Measurements from ENCODE around the gene GHR. TPM values are rescaled to one million over a fixed set of nuclear protein-coding genes. Genes with fewer than 3 reads are reported as not detected.

Gene GHR
- total and polyA plus RNA-seq, 2 donors from 2014 or later = 3.7 to 6.5 TPM

- H3K9ac ChIP-seq (ENCODE audit: low read length in 3 of 3) = no peak overlapping the region
- DNase-seq = peak in 3 of 5 donors; percentile 21 to 39 (median 35)
- H3K27me3 ChIP-seq (ENCODE audit: control insufficient read depth, insufficient read depth, low read length) = no peaks in the 10 kb centered on the region
- H3K36me3 ChIP-seq (ENCODE audit: control insufficient read depth in 2 of 3, insufficient read depth in 3 of 3, low read length in 3 of 3) = no peaks in the 10 kb centered on the region
- H3K9me3 ChIP-seq (ENCODE audit: control insufficient read depth in 2 of 3, insufficient read depth in 1 of 3, low read length in 3 of 3) = no peaks in the 10 kb centered on the region
- no peak for FAIRE-seq
- no peak overlapping the region for H3K4me3 ChIP-seq (ENCODE audit: low read length in 3 of 3)
- TF ChIP-seq CTCF (IDR thresholded peaks at IDR 0.05; ENCODE audit: borderline replicate concordance, extremely low read depth, insufficient read depth) = no peak
- intact Hi-C loops (cut with DNase I) = no loop called here
- H3K4me1 ChIP-seq (ENCODE audit: control insufficient read depth in 2 of 3, insufficient read depth in 2 of 3, low read depth in 1 of 3, low read length in 3 of 3) = peaks cover 0 to 11% (median 0%) of the 10 kb centered on the region in 3 donors
- no peak overlapping the region for H3K27ac ChIP-seq (ENCODE audit: low read depth in 2 of 2, low read length in 2 of 2)
These were observed 172.4 kb downstream of the GHR start for GRCh38 chr5:42595597-42595996.

GRCh38 chr5:42596817-42597216 is 173.6 kb downstream of the GHR start:
- intact Hi-C loops (cut with DNase I) = no loop called here

GRCh38 chr5:42597318-42597937 is 174.2 kb downstream of the GHR start:
- Histone ChIP-seq H3K4me1 (ENCODE audit: control insufficient read depth in 2 of 3, insufficient read depth in 2 of 3, low read depth in 1 of 3, low read length in 3 of 3) (peaks cover 0 to 4% (median 0%) of the 10 kb centered on the region in 3 donors), H3K9ac (ENCODE audit: low read length in 3 of 3) (no peak overlapping the region), H3K27ac (ENCODE audit: low read depth in 2 of 2, low read length in 2 of 2) (no peak overlapping the region), H3K36me3 (ENCODE audit: control insufficient read depth in 2 of 3, insufficient read depth in 3 of 3, low read length in 3 of 3) (no peaks in the 10 kb centered on the region), H3K9me3 (ENCODE audit: control insufficient read depth in 2 of 3, insufficient read depth in 1 of 3, low read length in 3 of 3) (no peaks in the 10 kb centered on the region), H3K4me3 (ENCODE audit: low read length in 3 of 3) (no peak overlapping the region), H3K27me3 (ENCODE audit: control insufficient read depth, insufficient read depth, low read length) (no peaks in the 10 kb centered on the region)
- FAIRE-seq (no peak), DNase-seq (no peak)
- intact Hi-C loops (cut with DNase I) = no loop called here
- no peak for TF ChIP-seq CTCF (IDR thresholded peaks at IDR 0.05; ENCODE audit: borderline replicate concordance, extremely low read depth, insufficient read depth)

More at GRCh38 chr5:42596817-42597216, 173.6 kb downstream of the GHR start:
- Histone ChIP-seq H3K27ac (ENCODE audit: low read depth in 2 of 2, low read length in 2 of 2) (no peak overlapping the region), H3K36me3 (ENCODE audit: control insufficient read depth in 2 of 3, insufficient read depth in 3 of 3, low read length in 3 of 3) (no peaks in the 10 kb centered on the region), H3K4me1 (ENCODE audit: control insufficient read depth in 2 of 3, insufficient read depth in 2 of 3, low read depth in 1 of 3, low read length in 3 of 3) (peaks cover 0 to 4% (median 0%) of the 10 kb centered on the region in 3 donors), H3K9ac (ENCODE audit: low read length in 3 of 3) (no peak overlapping the region), H3K27me3 (ENCODE audit: control insufficient read depth, insufficient read depth, low read length) (no peaks in the 10 kb centered on the region), H3K9me3 (ENCODE audit: control insufficient read depth in 2 of 3, insufficient read depth in 1 of 3, low read length in 3 of 3) (no peaks in the 10 kb centered on the region), H3K4me3 (ENCODE audit: low read length in 3 of 3) (no peak overlapping the region)
- TF ChIP-seq CTCF (IDR thresholded peaks at IDR 0.05; ENCODE audit: borderline replicate concordance, extremely low read depth, insufficient read depth) = no peak
- no peak for DNase-seq
- no peak for FAIRE-seq

GRCh38 chr5:42598311-42598710 is 175.1 kb downstream of the GHR start:
- no peak for FAIRE-seq

More at GRCh38 chr5:42598311-42598710, 175.1 kb downstream of the GHR start:
- H3K4me1 ChIP-seq (ENCODE audit: control insufficient read depth in 2 of 3, insufficient read depth in 2 of 3, low read depth in 1 of 3, low read length in 3 of 3) = peaks cover 0 to 4% (median 0%) of the 10 kb centered on the region in 3 donors
- no peak overlapping the region for H3K4me3 ChIP-seq (ENCODE audit: low read length in 3 of 3)
- H3K27ac ChIP-seq (ENCODE audit: low read depth in 2 of 2, low read length in 2 of 2) = no peak overlapping the region
- H3K27me3 ChIP-seq (ENCODE audit: control insufficient read depth, insufficient read depth, low read length) = no peaks in the 10 kb centered on the region
- intact Hi-C loops (cut with DNase I) = no loop called here
- TF ChIP-seq CTCF (IDR thresholded peaks at IDR 0.05; ENCODE audit: borderline replicate concordance, extremely low read depth, insufficient read depth) = no peak
- H3K9ac ChIP-seq (ENCODE audit: low read length in 3 of 3) = no peak overlapping the region
- DNase-seq = no peak
- no peaks in the 10 kb centered on the region for H3K36me3 ChIP-seq (ENCODE audit: control insufficient read depth in 2 of 3, insufficient read depth in 3 of 3, low read length in 3 of 3)
- no peaks in the 10 kb centered on the region for H3K9me3 ChIP-seq (ENCODE audit: control insufficient read depth in 2 of 3, insufficient read depth in 1 of 3, low read length in 3 of 3)
